Left renal pelvis (tissue), 4 donors: ENCODE data around the gene MRPS24. TPM values are rescaled to one million over a fixed set of nuclear protein-coding genes. Genes with fewer than 3 reads are reported as not detected.

Experiments used
- DNase-seq, 4 donors: peaks; one replicate each; pipeline ENCODE4 v3.0.0-alpha.2; 2013; ENCODE audit warnings: low read depth in 4 of 4, low spot score in 3 of 4
- polyA plus RNA-seq, 4 donors: library from polyadenylated mRNA; unstranded; fragments of 120-200 nt; gene quantifications; one replicate each; pipeline ENCODE4 v1.2.1, GENCODE V29; 2013; ENCODE audit not compliant: insufficient read length in 4 of 4

The MRPS24 gene
- polyA plus RNA-seq, 4 donors: 54.0 to 97.7 (median 71.3) TPM

DNA sequence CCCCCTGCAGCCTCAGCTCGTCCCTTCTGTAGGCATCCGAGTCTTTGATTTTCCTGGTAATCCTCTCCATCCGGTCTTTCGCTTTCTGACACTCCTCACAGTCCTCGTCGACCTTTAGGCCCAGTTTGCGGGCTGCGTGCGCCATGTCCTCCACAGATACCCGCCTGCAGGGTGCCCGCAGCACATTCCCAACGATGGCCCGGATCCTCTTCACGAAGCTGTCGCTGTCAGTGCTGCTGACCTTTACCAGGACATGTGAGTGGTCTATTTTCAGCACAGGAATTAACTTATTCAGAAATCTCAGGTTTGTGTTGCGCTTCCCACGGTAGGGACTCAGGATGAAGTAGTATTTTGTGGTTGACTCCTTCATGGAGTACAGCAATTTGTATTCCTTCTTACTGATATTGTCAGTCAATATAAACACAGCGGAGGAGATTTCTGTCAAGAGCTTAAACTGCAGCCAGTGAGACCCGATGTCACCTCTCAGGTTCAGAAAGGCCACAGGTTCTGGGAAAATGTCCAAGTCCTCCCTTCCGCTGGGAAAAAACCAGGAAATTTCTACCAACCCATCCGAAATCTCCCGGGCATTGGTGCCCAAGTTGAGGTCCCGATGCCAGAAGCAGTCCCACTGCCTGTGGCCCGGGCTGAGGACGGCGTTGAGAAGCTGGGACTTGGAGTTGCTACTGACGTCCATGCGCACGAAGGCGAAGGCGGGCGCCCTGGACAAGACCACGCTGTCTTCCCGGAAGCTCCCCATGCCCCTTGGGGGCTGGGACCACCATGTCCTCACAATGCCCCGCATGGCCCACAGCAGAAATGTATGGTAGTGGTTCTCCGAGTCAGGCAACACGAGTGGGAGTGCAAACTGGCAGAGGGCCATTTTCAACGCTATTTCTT, 8.9 kb upstream of the MRPS24 start:
- DNase-seq: no peak

DNA sequence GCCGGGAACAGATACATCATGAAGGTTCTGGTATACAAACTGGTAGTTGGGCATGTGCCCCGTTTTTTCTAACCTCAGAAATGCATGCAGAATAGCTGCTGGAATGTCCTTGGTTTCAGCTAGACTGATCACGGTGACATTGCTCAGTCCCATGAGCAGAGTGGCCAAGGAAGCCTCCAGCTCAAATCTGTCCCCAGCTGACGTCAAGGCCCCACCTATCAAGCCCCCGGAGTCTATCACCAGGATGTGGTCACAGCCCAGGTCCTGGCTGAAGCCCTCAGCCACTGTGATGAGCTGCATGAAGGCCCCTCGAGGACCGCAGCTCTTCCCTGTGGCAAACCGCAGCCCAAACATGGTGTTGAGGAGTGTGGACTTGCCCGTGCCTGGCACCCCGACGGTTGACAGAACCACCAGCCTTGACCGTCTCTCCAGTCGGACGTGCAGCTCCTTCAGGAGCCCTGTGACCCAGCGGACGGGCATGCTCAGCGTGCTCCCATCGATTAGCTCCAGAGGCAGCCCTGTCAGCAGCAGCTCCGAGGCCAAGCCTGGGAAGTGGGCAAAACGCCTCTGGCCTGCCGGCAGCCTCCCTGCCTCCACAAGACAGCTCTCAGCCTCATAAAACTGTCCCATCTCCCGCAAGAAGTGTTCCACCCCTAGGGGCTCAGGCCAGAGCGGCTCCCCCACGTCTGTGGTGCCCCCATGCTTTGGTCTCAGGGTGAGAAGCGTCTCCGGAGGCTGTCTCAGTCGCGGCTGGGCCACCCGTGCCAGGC, 7.8 kb upstream of the MRPS24 start:
- DNase-seq: no peak

- no peak for DNase-seq
Observed at GRCh38 chr7:43876241-43876640, 6.9 kb upstream of the MRPS24 start.

GRCh38 chr7:43873300-43873699, 4.0 kb upstream of the MRPS24 start:
- DNase-seq: no peak

DNA sequence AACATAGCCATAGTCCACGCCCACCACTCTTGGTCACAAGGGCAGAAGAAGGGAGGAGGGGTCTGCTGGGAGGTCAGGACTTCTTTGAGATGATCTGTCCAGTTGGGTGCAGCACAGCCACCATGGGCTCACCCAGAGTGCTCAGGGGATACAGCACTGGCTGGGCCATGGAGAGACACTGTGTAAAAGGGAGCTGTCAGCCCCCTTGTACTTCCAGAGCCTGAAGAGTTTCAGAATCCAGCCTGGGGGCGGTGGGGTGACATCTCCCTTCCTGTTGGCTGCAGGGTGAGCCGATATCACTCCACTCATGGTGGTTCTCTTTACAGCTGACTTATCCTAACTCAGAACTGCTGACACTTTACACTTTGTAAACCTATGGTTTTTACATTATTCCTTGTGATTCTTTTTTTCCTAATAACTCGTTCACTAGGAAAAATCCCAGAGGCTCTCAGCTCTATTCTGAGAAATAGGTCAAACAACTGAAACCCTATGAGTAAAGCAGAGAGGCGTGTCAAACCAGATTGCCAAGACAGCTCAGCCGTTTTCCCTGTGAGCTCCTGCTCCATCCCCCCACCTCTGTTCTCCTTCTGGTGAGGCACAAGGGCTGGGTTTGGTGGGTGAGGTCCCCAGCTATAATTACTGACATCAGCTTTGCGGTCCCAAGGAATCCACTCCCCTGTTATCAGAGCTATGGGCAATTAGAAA, 3.2 kb upstream of the MRPS24 start:
- no peak for DNase-seq

GRCh38 chr7:43871064-43871463, 1.7 kb upstream of the MRPS24 start:
- DNase-seq: no peak

- no peak for DNase-seq
Observed at GRCh38 chr7:43870316-43870715, 999 bp upstream of the MRPS24 start.

GRCh38 chr7:43869867-43870240, 537 bp upstream of the MRPS24 start:
- peak in 2 of 4 donors; percentile 20 to 22 for DNase-seq

GRCh38 chr7:43868681-43869005, 674 bp downstream of the MRPS24 start:
- no peak for DNase-seq

DNA sequence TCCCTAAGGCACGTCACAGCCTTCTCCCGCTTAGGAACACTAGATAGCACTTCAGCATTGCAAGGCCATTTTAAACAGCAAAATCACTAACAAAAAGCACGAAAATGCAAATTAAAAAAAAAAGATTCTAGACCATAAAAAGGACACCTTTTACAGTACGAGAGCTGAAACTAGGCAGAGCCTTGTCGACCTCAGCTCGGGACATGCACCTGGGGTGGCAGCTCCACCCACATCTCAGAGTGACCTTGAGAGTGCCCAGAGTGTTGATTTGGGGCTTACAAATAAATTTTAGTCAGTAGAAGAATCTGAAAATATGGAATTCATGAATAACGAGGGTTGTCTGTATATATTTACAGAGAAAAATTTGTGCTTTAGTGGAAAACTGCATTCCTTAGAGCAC, 1.1 kb downstream of the MRPS24 start:
- DNase-seq: no peak

DNA sequence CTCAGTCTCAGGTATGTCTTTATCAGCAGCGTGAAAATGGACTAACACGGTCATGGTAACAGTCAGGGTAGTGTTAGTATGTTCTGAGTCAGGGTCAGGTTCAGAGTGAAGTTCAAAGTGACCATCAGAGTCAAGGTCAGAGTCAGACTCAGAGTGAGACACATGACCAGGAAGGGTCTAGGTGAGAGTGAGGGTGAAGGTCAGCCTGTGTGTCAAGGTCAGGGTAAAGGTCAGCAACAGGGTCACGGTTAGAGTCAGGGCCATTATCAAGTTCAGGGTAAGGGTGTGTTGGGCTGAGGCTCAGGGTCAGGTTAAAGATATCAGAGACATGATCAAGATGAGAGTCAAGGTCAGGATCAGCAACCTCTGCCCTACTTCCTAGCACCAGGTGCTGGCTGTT, 4.0 kb downstream of the MRPS24 start:
- DNase-seq: no peak

DNA sequence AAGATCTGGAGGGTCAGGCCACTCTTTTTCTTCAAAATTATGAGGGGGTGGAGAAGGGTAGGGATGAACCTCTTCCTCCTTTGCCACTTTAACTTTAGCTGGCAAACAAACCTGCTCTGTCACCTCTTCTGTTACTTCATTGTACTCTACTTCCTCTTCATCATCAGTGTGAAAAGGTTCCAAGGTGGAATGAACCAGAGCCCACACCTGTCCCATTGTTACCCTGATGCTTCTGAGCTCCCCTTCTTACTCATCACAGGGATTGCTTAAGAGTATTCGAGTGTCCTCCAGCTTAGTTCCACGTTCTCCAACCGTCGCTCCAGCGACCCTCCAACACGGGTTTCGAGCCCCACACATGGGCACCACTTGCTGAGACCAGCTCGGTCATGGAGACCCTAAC, 5.2 kb downstream of the MRPS24 start:
- DNase-seq: no peak

GRCh38 chr7:43856996-43857395, 12.3 kb downstream of the MRPS24 start:
- no peak for DNase-seq

- DNase-seq: no peak
Observed at GRCh38 chr7:43856316-43856715, 13.0 kb downstream of the MRPS24 start.

DNA sequence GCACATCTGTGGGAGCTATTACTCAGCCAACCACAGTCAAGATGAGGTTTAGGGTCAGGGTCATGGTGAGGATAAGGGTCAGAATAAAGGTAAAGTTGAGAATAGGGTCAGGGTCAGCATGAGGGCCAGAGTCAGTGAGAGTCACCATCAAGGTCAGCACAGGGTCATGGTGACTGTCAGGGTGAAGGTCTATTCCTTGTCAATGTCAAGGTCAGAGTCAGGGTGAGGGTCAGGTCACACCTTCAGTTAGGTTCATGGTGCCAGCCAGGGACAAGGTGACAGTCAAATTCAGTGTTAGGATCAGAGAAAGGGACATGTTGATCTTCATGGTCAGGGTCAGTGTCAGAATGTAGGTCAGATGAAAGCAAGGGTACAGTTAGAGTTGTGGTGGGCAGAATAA, 14.1 kb downstream of the MRPS24 start:
- DNase-seq: no peak

DNA sequence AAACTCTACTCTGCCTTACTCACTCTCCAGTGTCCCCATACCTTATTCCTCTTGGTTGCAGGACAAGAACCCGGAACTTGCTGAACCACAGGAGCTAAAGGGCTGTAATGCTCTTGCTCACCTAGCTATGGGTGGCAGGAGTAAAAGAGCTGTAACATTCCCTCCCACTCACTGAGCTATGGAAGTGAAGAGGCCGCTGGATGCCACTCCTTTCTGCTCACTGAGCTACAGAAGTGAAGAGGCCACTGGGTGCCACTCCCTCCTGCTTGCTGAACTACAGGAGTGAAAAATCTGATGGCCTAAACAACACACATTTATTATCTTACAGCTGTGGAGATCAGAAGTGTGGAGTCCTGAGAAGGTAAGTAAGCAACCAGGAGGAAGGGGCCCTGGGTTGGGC, 17.5 kb downstream of the MRPS24 start:
- no peak for DNase-seq

- DNase-seq: no peak
Observed at GRCh38 chr7:43850348-43851116, 18.8 kb downstream of the MRPS24 start.

DNA sequence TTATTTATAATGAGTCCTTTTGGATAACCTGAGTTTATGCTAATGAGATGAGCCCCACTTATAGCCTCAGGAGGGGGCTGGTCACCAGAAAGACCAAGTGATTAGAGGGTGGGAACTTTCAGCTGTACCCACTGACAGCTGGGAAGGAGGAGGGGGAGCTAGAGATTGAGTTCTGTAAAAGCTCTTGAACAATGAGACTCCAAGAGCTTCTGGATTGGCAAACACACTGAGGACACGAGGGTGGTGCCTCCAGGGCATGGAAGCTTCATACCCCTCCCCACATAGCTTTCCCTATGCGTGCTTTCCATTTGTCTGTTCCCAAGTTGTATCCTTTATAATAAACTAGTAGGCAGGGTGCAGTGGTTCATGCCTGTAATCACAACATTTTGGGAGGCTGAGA, 20.3 kb downstream of the MRPS24 start:
- DNase-seq: no peak

- DNase-seq: no peak
Observed at GRCh38 chr7:43847496-43847895, 21.8 kb downstream of the MRPS24 start.

DNA sequence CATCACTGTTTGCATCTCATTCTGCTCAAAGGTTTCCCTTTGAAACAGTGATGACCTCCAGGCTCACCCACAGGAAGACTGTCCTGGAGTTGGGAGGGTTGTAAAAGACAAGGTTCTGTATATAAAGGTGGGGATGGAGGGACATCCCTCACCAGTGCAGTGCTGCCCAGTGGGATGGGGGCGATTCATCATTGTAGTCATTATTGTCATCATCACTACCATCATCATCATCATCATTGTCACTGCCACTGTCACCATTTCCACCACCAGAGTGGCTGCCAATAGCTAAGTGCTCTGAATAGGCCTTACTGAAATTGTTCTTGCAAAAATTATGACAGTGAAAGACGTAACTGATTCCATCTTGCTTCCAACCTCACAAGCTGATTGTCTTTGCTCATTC, 24.7 kb downstream of the MRPS24 start:
- no peak for DNase-seq

DNA sequence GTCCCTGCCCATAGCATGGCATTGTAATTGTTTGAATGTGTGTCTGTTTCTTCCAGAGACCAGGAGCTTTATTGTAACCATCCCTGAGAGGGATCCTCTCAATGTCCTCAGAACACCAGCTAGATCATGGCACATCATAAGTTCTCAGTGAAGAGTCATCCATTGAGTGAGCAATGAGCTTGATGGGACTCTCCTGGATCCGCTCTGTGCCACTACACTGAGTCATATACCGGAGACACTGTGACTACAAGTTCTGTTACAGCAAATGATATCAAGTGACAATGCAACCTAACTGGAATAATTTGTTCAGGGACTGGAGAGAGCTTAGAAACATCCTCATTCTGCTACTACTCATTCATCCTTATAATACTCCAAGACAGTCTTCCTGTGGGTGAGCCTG, 25.1 kb downstream of the MRPS24 start:
- no peak for DNase-seq
